Measurements from ENCODE around the gene ELMO1. TPM values are rescaled to one million over a fixed set of nuclear protein-coding genes. Genes with fewer than 3 reads are reported as not detected.
A peak's percentile ranks its signal among the peaks of the same experiment; 100 is the strongest.

The ELMO1 gene
- total RNA-seq, 1 donor from 2014 or later: 53.8 TPM

- no peak overlapping the region for H3K27ac ChIP-seq
- no peak overlapping the region for H3K4me3 ChIP-seq
- no peaks in the 10 kb centered on the region for H3K4me1 ChIP-seq
- no peak for DNase-seq
- H3K36me3 ChIP-seq: peaks cover 21% of the 10 kb centered on the region
- H3K27me3 ChIP-seq: no peaks in the 10 kb centered on the region
- TF ChIP-seq CTCF (IDR thresholded peaks at IDR 0.05): no peak
- no peaks in the 10 kb centered on the region for H3K9me3 ChIP-seq
- intact Hi-C loops (cut with DNase I): no loop called here
- ATAC-seq: no peak
These were observed 579.8 kb downstream of the ELMO1 start for GRCh38 chr7:36868727-36869411.

GRCh38 chr7:36865019-36865418, 583.6 kb downstream of the ELMO1 start:
- H3K4me1 ChIP-seq: no peaks in the 10 kb centered on the region
- no peaks in the 10 kb centered on the region for H3K27me3 ChIP-seq
- no peaks in the 10 kb centered on the region for H3K9me3 ChIP-seq
- H3K4me3 ChIP-seq: no peak overlapping the region
- intact Hi-C loops (cut with DNase I): no loop called here
- TF ChIP-seq CTCF (IDR thresholded peaks at IDR 0.05): no peak
- no peak overlapping the region for H3K27ac ChIP-seq
- DNase-seq (no peak), ATAC-seq (no peak)
- peaks cover 23% of the 10 kb centered on the region for H3K36me3 ChIP-seq

- ATAC-seq (peak; percentile 59), DNase-seq (no peak)
- H3K4me3 ChIP-seq: no peak overlapping the region
- no peaks in the 10 kb centered on the region for H3K4me1 ChIP-seq
- no peak overlapping the region for H3K27ac ChIP-seq
- no peaks in the 10 kb centered on the region for H3K9me3 ChIP-seq
- TF ChIP-seq CTCF (IDR thresholded peaks at IDR 0.05): no peak
- H3K27me3 ChIP-seq: no peaks in the 10 kb centered on the region
- peaks cover 20% of the 10 kb centered on the region for H3K36me3 ChIP-seq
- intact Hi-C loops (cut with DNase I): no loop called here
These were observed 584.6 kb downstream of the ELMO1 start for GRCh38 chr7:36863901-36864701.

GRCh38 chr7:36862771-36863261, 585.8 kb downstream of the ELMO1 start:
- Histone ChIP-seq H3K4me3 (no peak overlapping the region), H3K9me3 (no peaks in the 10 kb centered on the region), H3K4me1 (no peaks in the 10 kb centered on the region), H3K36me3 (peaks cover 20% of the 10 kb centered on the region), H3K27ac (no peak overlapping the region), H3K27me3 (no peaks in the 10 kb centered on the region)
- intact Hi-C loops (cut with DNase I): no loop called here
- no peak for TF ChIP-seq CTCF (IDR thresholded peaks at IDR 0.05)
- DNase-seq (no peak), ATAC-seq (no peak)

GRCh38 chr7:36861656-36862055, 587.0 kb downstream of the ELMO1 start:
- Histone ChIP-seq H3K36me3 (peaks cover 20% of the 10 kb centered on the region), H3K4me1 (no peaks in the 10 kb centered on the region), H3K27me3 (no peaks in the 10 kb centered on the region), H3K4me3 (no peak overlapping the region), H3K27ac (no peak overlapping the region), H3K9me3 (no peaks in the 10 kb centered on the region)
- no peak for DNase-seq
- ATAC-seq: no peak
- no peak for TF ChIP-seq CTCF (IDR thresholded peaks at IDR 0.05)
- intact Hi-C loops (cut with DNase I): no loop called here
